DND-41 (cell line): Measurements from ENCODE around the gene PDCD11.

Experiments used
- ATAC-seq: fragments of 200-7000 bp; cut with Tn5 transposase; 3 replicates; pipeline ENCODE4 v1.9.1; 2021; ENCODE audit warnings: low read depth; ENCODE audit not compliant: insufficient read depth
- DNase-seq: peaks from one replicate; pipeline ENCODE4 v3.0.0-alpha.2; 2020
- H2AFZ ChIP-seq: 2 replicates; pipeline ENCODE4 v1.6.0; 2012; ENCODE audit warnings: low read depth, low read length
- H3K27ac ChIP-seq: 2 replicates; pipeline ENCODE4 v1.5.1; 2012; ENCODE audit warnings: low read length, inconsistent platforms
- H3K27me3 ChIP-seq: fragments of 200-600 bp; sonication (generic); 2 replicates; pipeline ENCODE4 v1.6.0; 2012; ENCODE audit warnings: low read length, mild to moderate bottlenecking, inconsistent platforms; ENCODE audit not compliant: insufficient read depth, poor library complexity
- H3K36me3 ChIP-seq: 2 replicates; pipeline ENCODE4 v1.5.1; 2012; ENCODE audit warnings: low read length, inconsistent platforms; ENCODE audit not compliant: insufficient read depth
- H3K4me1 ChIP-seq: 2 replicates; pipeline ENCODE4 v1.5.1; 2012; ENCODE audit warnings: mild to moderate bottlenecking, low read length; ENCODE audit not compliant: insufficient read depth
- H3K4me2 ChIP-seq: 2 replicates; pipeline ENCODE4 v1.6.0; 2012; ENCODE audit warnings: mild to moderate bottlenecking, moderate library complexity, low read length, inconsistent platforms; ENCODE audit not compliant: insufficient read depth
- H3K4me3 ChIP-seq, 2 experiments: fragments of 200-600 bp in 1 of 2; shearing (Covaris generic) in 1 of 2; 2 replicates each; pipeline ENCODE4 v1.5.1; 2012 to 2016; ENCODE audit warnings: inconsistent platforms in 2 of 2, low read length in 2 of 2, mild to moderate bottlenecking in 2 of 2, low read depth in 1 of 2, moderate library complexity in 1 of 2
- H3K79me2 ChIP-seq: 2 replicates; pipeline ENCODE4 v1.6.0; 2012; ENCODE audit warnings: low read length, inconsistent platforms; ENCODE audit not compliant: insufficient read depth
- H3K9ac ChIP-seq: 2 replicates; pipeline ENCODE4 v1.6.0; 2012; ENCODE audit warnings: low read depth, mild to moderate bottlenecking, inconsistent platforms, low read length, moderate library complexity
- H3K9me3 ChIP-seq: 2 replicates; pipeline ENCODE4 v1.5.1; 2012; ENCODE audit warnings: low read length, moderate library complexity, mild to moderate bottlenecking, inconsistent platforms; ENCODE audit not compliant: insufficient read depth, severe bottlenecking
- H4K20me1 ChIP-seq: 2 replicates; pipeline ENCODE4 v1.6.0; 2012; ENCODE audit warnings: low read length; ENCODE audit not compliant: insufficient read depth
- EZH2 ChIP-seq: IDR thresholded peaks from 3 replicates; pipeline ENCODE4 v1.6.1; 2012; ENCODE audit warnings: borderline replicate concordance, low read depth, mild to moderate bottlenecking, moderate library complexity, low read length, inconsistent platforms; ENCODE audit not compliant: severe bottlenecking
- TF ChIP-seq, protein P1 (sequence below): IDR thresholded peaks from 2 replicates; pipeline ENCODE4 v1.5.1; 2012; ENCODE audit warnings: borderline replicate concordance, low read length, moderate library complexity, mild to moderate bottlenecking; ENCODE audit not compliant: poor library complexity, severe bottlenecking; ENCODE audit errors: extremely low read depth

PDCD11 gene

GRCh38 chr10:103374263-103374662 lies 22.2 kb upstream of the PDCD11 start:
- no peak for ATAC-seq
- H3K79me2 ChIP-seq = peaks cover 64% of the 10 kb centered on the region
- no peak overlapping the region for H3K9ac ChIP-seq
- H3K4me1 ChIP-seq = peaks cover 24% of the 10 kb centered on the region
- H3K27me3 ChIP-seq = no peaks in the 10 kb centered on the region
- peaks cover 78% of the 10 kb centered on the region for H3K36me3 ChIP-seq
- H3K4me3 ChIP-seq = no peak overlapping the region
- H3K27ac ChIP-seq = no peak overlapping the region
- no peak overlapping the region for H2AFZ ChIP-seq
- no peak overlapping the region for H3K4me2 ChIP-seq
- H4K20me1 ChIP-seq = peaks cover 7% of the 10 kb centered on the region; the same call in 1 of the 2 replicates
- H3K9me3 ChIP-seq = no peaks in the 10 kb centered on the region
- no peak for DNase-seq
- no peak for TF ChIP-seq EZH2
- TF ChIP-seq, protein P1, sequence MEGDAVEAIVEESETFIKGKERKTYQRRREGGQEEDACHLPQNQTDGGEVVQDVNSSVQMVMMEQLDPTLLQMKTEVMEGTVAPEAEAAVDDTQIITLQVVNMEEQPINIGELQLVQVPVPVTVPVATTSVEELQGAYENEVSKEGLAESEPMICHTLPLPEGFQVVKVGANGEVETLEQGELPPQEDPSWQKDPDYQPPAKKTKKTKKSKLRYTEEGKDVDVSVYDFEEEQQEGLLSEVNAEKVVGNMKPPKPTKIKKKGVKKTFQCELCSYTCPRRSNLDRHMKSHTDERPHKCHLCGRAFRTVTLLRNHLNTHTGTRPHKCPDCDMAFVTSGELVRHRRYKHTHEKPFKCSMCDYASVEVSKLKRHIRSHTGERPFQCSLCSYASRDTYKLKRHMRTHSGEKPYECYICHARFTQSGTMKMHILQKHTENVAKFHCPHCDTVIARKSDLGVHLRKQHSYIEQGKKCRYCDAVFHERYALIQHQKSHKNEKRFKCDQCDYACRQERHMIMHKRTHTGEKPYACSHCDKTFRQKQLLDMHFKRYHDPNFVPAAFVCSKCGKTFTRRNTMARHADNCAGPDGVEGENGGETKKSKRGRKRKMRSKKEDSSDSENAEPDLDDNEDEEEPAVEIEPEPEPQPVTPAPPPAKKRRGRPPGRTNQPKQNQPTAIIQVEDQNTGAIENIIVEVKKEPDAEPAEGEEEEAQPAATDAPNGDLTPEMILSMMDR = no peak

- no peak for DNase-seq
- TF ChIP-seq, protein P1 = no peak
- TF ChIP-seq EZH2 = no peak
- Histone ChIP-seq H3K79me2 (no peaks in the 10 kb centered on the region; the same call in 1 of the 2 replicates), H3K27ac (no peak overlapping the region), H3K4me3 (no peak overlapping the region), H3K4me2 (no peak overlapping the region), H4K20me1 (no peaks in the 10 kb centered on the region), H3K36me3 (peaks cover 81% of the 10 kb centered on the region), H3K9me3 (no peaks in the 10 kb centered on the region), H3K27me3 (no peaks in the 10 kb centered on the region), H2AFZ (no peak overlapping the region), H3K4me1 (no peaks in the 10 kb centered on the region), H3K9ac (no peak overlapping the region)
- ATAC-seq = no peak
These were observed 13.7 kb upstream of the PDCD11 start for GRCh38 chr10:103382769-103383168.

GRCh38 chr10:103394180-103394579 lies 2.2 kb upstream of the PDCD11 start:
- H3K4me2 ChIP-seq = peak overlapping the region; percentile 90; the same call in 1 of the 2 replicates
- no peaks in the 10 kb centered on the region; the same call in 1 of the 2 replicates for H4K20me1 ChIP-seq

More at GRCh38 chr10:103394180-103394579, 2.2 kb upstream of the PDCD11 start:
- peaks cover 49% of the 10 kb centered on the region for H3K36me3 ChIP-seq
- no peaks in the 10 kb centered on the region for H3K27me3 ChIP-seq
- DNase-seq (no peak), ATAC-seq (no peak)
- no peak overlapping the region for H3K9ac ChIP-seq
- peaks cover 76% of the 10 kb centered on the region for H3K79me2 ChIP-seq
- peaks cover 47% of the 10 kb centered on the region for H3K4me1 ChIP-seq
- peak overlapping the region in 1 of 2 experiments; percentile 24; a peak in 1 of 4 replicates for H3K4me3 ChIP-seq
- no peak overlapping the region for H3K27ac ChIP-seq
- no peaks in the 10 kb centered on the region for H3K9me3 ChIP-seq
- TF ChIP-seq EZH2 = no peak
- TF ChIP-seq, protein P1 = no peak
- H2AFZ ChIP-seq = no peak overlapping the region
